GM15510 (cell line): ENCODE measurements around the gene SLC37A4.

Experiments used
- POLR2A ChIP-seq: IDR thresholded peaks from 3 replicates; pipeline ENCODE4 v1.6.1; 2011; ENCODE audit warnings: borderline replicate concordance; ENCODE audit not compliant: insufficient read length; ENCODE audit errors: extremely low read depth

Gene SLC37A4

GRCh38 chr11:119012629-119013170 lies 18.0 kb downstream of the SLC37A4 start:
- TF ChIP-seq POLR2A: no peak

- no peak for TF ChIP-seq POLR2A
Observed at GRCh38 chr11:119011476-119012053, 19.1 kb downstream of the SLC37A4 start.

- TF ChIP-seq POLR2A: no peak
Observed at GRCh38 chr11:119006656-119007055, 24.0 kb downstream of the SLC37A4 start.

- no peak for TF ChIP-seq POLR2A
Observed at GRCh38 chr11:119000906-119001305, 29.8 kb downstream of the SLC37A4 start.

- TF ChIP-seq POLR2A: no peak
Observed at GRCh38 chr11:118998822-118999221, 31.9 kb downstream of the SLC37A4 start.

- no peak for TF ChIP-seq POLR2A
Observed at GRCh38 chr11:118998388-118998717, 32.3 kb downstream of the SLC37A4 start.

- peak; percentile 93 for TF ChIP-seq POLR2A
Observed at GRCh38 chr11:118997627-118998387, 32.9 kb downstream of the SLC37A4 start, which contains the start of gene CENATAC. Gene CENATAC, plus strand, starts transcription at chr11:118998138. Its CDS starts 60 bp downstream, at chr11:118998198.

GRCh38 chr11:118996926-118997626 lies 33.6 kb downstream of the SLC37A4 start:
- no peak for TF ChIP-seq POLR2A

- no peak for TF ChIP-seq POLR2A
Observed at GRCh38 chr11:118988280-118988679, 42.4 kb downstream of the SLC37A4 start.

GRCh38 chr11:118984825-118985224 lies 45.9 kb downstream of the SLC37A4 start:
- TF ChIP-seq POLR2A: no peak

- TF ChIP-seq POLR2A: no peak
Observed at GRCh38 chr11:118980191-118980881, 50.3 kb downstream of the SLC37A4 start.

- no peak for TF ChIP-seq POLR2A
Observed at GRCh38 chr11:118979434-118979833, 51.2 kb downstream of the SLC37A4 start.

- TF ChIP-seq POLR2A: no peak
Observed at GRCh38 chr11:118975771-118976709, 54.6 kb downstream of the SLC37A4 start.
